Epithelial cell of proximal tubule (primary cell): ENCODE data around the gene DUOXA2. TPM values are rescaled to one million over a fixed set of nuclear protein-coding genes. Genes with fewer than 3 reads are reported as not detected.

ENCODE experiments used
- DNase-seq: peaks from one replicate; pipeline ENCODE4 v3.0.0-alpha.2; 2011; ENCODE audit warnings: low read depth
- H3K4me3 ChIP-seq: 2 replicates; pipeline ENCODE4 v1.5.1; 2011; ENCODE audit warnings: low read depth, mild to moderate bottlenecking, low read length
- total RNA-seq: library from RNA; depleted of rRNA; stranded (reverse); fragments of >200 nt; gene quantifications from 2 replicates; pipeline ENCODE4 v1.2.3, GENCODE V29; 2015
- TF ChIP-seq, protein P1 (sequence below): conservative IDR thresholded peaks from 2 replicates; pipeline ENCODE4 v1.5.1; 2012; ENCODE audit warnings: low read depth, mild to moderate bottlenecking, low read length

The DUOXA2 gene
- total RNA-seq, 1 donor from 2014 or later, result not detected

DNA sequence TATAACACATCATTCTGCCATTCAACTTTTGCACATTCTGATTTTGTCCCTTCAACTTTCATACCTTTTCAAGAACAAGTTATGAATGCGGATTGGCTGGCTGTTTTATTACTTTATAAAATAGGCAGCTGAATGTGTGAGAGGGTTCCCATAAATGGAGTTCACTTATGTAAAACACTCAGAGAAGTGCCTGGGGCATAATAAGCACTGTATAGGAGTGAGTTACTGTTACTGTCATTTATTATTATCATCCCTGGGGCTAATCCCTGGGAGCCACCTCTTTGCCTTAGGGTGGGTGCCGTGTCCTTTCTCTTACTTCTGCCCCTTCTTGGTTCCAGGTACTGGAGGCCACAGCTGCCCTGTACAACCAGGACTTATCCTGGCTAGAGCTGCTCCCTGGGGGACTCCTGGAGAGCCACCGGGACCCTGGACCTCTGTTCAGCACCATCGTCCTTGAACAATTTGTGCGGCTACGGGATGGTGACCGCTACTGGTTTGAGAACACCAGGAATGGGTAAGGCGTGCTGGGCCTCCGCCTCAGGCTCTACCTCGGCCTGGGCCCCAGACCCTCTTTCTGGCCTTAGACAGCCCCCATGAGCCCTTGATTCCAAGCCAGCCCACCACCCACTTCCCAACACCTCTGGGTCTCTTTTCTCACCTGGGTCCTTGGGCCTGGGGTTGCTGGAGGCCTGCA lies 26.6 kb downstream of the DUOXA2 start:
- TF ChIP-seq, protein P1, sequence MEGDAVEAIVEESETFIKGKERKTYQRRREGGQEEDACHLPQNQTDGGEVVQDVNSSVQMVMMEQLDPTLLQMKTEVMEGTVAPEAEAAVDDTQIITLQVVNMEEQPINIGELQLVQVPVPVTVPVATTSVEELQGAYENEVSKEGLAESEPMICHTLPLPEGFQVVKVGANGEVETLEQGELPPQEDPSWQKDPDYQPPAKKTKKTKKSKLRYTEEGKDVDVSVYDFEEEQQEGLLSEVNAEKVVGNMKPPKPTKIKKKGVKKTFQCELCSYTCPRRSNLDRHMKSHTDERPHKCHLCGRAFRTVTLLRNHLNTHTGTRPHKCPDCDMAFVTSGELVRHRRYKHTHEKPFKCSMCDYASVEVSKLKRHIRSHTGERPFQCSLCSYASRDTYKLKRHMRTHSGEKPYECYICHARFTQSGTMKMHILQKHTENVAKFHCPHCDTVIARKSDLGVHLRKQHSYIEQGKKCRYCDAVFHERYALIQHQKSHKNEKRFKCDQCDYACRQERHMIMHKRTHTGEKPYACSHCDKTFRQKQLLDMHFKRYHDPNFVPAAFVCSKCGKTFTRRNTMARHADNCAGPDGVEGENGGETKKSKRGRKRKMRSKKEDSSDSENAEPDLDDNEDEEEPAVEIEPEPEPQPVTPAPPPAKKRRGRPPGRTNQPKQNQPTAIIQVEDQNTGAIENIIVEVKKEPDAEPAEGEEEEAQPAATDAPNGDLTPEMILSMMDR, result no peak
- H3K4me3 ChIP-seq, result no peak overlapping the region
- no peak for DNase-seq

DNA sequence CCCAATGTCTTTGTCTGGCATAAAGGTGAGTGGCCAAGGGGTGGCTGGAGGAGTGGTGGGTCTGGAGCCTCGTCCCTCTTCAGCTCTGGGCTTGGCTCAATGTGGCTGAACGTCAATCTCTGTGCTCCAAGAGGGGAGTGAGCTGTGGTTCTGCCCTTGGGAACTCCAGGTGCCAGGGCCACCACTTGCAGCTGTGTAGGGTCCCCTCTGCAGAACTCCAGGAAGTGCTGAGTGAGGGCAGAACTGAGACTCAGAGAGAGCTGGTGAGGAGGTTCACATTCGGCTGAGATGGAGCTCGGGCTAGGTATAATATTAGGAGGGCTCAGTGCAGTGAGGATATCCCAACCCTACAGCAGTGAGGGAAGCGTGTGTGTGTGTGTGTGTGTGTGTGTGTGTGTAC lies 27.3 kb downstream of the DUOXA2 start:
- DNase-seq, result no peak
- TF ChIP-seq, protein P1, result no peak
- H3K4me3 ChIP-seq, result no peak overlapping the region

DNA sequence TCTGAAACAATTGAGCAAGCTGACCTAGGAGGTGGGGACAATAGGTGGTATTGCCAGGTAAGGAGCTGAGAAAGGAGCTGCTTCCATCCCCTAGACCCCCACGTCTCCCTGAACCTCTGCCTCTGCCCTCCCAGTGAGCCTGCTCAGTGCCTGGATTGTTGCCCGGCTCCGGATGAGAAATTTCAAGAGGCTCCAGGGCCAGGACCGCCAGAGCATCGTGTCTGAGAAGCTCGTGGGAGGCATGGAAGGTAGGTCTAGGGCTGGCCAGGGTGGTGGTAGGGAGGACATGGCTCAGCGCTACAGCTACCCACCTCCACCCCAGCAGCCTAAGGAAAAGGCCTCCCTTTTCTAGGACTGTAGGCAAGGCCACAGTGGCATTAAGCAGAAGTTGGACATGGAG lies 28.9 kb downstream of the DUOXA2 start:
- no peak overlapping the region for H3K4me3 ChIP-seq
- TF ChIP-seq, protein P1, result no peak
- no peak for DNase-seq

DNA sequence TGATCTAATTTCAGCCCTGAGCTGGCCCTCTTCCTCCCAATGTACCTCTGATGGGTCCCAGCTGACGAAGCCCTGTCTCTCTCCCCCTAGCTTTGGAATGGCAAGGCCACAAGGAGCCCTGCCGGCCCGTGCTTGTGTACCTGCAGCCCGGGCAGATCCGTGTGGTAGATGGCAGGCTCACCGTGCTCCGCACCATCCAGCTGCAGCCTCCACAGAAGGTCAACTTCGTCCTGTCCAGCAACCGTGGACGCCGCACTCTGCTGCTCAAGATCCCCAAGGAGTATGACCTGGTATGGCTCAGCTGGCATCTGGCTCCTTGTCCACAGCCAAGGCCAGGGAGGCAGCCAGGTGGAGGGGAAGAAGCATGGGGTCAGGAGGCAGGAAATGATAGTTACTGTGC lies 29.8 kb downstream of the DUOXA2 start:
- H3K4me3 ChIP-seq, result no peak overlapping the region
- TF ChIP-seq, protein P1, result no peak
- no peak for DNase-seq

DNA sequence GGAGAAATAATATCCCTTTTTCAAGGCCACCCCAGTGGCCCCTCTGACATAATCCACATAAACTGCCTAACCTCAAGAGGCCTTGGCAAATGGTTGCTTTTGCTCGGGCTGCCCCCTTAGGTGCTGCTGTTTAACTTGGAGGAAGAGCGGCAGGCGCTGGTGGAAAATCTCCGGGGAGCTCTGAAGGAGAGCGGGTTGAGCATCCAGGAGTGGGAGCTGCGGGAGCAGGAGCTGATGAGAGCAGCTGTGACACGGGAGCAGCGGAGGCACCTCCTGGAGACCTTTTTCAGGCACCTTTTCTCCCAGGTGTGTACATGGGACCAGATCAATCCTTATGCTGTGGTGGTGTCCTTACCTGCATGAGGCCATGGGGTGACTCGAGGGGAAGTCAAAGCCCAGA lies 30.6 kb downstream of the DUOXA2 start:
- TF ChIP-seq, protein P1, result no peak
- H3K4me3 ChIP-seq, result no peak overlapping the region
- DNase-seq, result no peak

DNA sequence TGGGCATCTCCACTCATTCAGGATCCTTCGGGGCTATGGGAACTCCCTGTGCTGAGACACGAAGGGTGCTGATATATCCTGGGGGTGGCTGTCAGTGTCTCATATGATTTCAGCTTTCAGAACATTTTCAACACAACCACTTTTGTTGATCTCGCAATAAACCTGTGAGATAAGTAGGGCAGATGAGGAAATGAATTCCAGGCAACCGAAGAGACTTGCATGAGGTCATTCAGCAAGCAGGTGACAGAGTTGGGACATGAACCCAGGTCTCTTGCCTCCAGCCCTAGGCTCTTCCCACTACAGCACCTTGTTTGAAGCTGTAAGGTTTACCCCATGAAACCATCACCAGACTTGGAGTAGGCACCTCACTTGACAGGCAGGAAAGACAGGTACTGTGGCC lies 32.3 kb downstream of the DUOXA2 start:
- DNase-seq, result no peak
- TF ChIP-seq, protein P1, result no peak
- no peak overlapping the region for H3K4me3 ChIP-seq

DNA sequence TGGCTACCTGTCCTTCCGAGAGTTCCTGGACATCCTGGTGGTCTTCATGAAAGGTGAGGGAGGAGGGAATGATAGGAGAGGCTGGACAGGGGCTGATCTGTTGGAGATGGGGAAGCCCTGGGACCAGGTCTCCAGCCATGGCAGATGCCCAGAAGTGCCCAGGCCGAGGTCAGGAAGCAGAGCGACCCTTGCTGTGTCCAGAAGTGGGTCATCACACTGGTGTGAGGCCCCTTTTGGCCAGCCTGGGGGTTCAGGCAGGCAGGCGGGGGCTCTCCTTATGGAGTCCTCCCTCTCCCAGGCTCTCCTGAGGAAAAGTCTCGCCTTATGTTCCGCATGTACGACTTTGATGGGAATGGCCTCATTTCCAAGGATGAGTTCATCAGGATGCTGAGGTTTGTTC lies 33.5 kb downstream of the DUOXA2 start:
- TF ChIP-seq, protein P1, result no peak
- H3K4me3 ChIP-seq, result no peak overlapping the region
- no peak for DNase-seq
